ENCODE data around the gene RXRA.

RXRA gene

DNA sequence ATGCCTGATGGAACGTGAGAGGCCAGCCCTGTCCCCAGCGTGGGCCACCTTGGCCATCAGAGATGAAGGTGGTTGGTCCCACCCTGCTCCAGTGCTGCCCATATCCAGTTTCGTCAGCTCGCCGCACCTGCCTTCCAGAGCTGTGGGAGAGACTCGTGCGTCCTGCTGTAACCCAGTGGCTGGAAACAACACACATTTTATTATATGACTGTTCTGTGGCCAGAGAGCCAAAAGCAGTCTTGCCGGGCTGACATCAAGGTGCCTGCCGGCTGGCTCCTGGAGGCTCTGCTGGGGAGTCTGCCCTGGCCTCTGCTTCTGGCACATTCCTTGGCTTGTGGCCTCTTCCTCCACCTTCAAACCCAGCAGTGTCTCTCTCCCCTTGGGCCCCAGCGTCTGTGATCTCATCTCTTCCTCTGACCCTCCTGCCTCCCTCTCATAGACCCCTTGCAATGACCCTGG lies 94.7 kb downstream of the RXRA start:
- no peak for DNase-seq

DNA sequence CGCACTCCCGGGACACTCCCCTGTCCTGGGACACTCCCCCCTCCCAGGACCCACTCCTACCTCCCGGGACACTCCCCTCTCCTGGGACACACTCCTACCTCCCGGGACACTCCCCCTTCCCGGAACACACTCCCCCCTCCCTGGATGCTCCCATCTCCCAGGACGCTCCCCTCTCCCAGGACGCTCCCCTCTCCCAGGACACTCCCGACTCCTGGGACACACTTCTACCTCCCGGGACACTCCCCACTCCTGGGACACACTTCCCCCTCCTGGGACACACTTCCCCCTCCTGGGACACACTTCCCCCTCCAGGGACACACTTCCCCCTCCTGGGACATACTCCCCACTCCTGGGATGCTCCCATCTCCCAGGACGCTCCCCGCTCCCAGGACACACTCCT lies 95.6 kb downstream of the RXRA start:
- no peak for DNase-seq

DNA sequence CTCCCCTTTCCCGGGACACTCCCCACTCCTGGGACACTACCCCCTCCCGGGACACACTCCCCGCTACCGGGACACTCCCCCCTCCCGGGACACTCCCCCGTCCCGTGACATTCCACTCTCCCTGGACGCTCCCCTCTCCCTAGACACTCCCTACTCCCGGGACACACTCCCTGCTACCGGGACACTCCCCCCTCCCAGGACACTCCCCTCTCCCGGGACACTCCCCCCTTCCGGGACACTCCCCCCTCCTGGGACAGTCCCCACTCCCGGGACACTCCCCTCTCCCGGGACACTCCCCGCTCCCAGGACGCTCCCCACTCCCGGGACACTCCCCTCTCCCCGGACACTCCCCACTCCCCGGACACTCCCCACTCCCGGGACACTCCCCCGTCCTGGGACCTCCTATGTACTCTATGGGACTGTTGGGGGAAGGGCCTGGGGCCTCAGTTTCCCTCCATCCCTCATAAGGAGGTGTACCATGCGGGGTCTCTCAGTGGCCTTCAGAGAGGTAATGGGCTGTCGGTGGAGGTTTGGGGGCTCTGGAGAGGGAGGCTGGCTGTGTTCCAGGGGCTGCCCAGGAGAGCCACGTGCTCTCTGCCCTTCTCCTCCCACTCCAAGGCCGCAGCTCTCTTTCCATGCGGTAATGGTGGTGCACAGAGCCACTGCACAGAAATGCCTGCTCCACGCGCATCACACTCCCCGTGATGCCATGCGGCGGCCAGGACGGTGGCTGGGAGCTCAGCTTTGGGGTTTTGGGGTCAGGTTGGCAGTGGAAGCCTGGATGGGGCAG lies 96.2 kb downstream of the RXRA start:
- DNase-seq: no peak

DNA sequence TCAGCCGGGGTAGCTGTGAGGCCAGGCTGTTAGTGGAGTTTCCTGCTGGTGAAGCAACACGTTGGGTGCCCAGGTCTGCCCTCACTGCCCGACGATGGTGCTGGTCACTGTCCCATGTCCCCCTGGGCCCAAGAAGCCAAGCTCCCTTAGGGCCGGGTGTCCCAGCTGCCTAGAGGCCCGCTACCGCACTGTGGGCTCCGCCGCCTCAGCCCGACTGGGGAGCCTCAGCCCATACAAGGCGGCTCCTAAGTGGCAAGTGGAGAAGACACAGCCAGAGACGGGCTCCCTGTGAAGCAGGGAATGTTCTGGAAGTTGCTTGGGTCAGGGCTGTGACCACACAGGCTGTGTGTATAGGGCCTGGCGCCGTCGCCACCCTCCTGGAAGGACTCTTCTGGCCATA lies 96.9 kb downstream of the RXRA start:
- no peak for DNase-seq

DNA sequence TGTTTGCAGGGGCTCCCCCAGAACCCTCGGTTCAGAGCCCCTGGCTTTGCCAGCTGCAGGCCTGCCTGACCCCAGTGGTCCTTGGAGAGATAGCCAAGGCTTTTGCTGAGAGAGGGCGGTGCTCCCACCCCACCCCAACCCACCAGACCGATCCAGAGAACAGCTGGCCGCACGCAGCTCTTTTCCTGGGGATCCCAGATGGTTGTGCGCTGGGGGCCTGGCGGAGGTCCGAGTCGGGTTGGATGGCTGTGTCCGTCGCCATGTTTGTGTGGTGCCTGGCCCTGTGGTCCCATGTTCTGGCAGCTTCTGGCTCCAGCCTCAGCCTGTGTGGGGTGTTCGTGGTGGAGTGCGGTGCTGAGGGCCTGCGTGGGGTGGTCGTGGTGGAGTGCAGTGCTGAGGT lies 97.5 kb downstream of the RXRA start:
- DNase-seq: no peak

DNA sequence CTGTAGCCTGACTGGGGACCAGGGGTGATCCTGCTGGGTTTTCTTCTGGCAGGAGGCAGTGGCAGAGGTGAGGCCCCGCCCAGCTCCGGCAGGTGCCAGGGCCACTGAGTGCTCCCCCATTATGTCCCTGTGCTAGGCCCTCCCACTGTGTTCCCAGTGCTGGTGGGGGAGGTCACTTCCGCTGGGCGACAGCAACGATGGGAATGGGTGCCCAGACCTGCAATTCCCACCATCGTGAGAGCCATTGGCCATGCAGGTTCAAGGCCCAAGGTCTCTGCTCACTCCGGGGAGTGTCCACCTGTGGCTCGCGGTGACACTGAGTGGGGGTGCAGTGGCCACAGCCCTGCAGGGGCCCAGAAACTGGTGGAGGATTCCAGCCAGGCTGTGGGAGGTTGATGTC lies 98.6 kb downstream of the RXRA start:
- no peak for DNase-seq

DNA sequence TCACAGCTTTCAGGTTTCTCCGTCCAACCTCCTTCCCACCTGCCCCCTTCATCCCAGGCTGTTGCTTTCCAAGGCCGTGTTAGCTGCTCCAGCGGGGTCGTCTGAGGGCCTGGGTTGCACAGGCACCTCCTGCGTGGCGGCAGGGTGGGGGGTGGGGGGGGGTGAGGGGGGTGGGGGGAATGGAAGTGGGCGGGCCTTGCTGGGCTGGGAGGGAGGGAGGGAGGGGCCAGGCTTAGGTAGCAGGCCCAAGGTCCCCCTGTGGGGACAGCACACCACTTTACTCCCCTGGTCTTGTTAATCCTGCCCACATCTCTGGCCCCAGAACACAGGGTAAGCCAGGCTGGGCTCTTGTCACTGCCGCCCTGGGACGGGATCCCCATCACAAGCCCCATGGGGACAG lies 99.1 kb downstream of the RXRA start:
- DNase-seq: no peak

DNA sequence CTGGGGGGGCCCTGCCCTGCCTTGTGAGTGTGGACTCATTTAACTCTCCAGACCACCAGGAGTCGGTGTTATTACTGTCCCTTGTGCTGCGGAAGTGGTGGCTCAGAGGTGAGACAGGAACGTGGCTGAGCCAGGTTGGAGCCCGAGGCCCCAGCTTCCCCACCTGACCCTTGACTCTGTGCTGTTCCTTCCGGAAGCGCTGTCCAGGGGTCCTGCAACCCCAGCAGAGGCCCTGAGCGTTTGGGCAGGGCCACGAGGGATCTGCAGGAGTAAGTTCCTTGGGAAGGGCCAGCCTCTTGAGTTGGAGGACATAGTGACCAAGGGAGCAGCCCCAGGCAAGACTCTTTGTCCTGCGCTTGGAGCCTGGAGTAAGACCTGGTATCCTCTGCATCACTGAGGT lies 99.6 kb downstream of the RXRA start:
- no peak for DNase-seq

DNA sequence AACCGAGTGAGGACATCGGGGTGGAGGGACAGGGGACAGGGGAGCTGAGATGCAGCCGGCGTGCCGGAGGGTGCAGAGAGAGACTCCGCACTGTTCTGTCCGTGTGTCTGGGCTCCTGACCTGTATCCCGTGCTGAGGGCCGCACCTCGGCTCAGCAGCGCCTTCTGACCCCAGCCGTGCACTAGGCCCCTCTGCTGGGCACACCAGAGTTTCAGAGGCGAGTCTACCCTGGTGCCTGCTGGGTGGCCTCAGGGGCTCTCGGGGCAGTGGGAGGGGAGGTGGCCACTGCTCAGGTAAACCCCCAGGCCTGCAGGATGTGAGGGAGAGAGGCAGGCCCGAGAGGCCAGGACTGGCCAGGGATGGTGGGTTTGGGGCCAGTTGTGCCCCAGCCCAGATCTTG lies 100.2 kb downstream of the RXRA start:
- no peak for DNase-seq

DNA sequence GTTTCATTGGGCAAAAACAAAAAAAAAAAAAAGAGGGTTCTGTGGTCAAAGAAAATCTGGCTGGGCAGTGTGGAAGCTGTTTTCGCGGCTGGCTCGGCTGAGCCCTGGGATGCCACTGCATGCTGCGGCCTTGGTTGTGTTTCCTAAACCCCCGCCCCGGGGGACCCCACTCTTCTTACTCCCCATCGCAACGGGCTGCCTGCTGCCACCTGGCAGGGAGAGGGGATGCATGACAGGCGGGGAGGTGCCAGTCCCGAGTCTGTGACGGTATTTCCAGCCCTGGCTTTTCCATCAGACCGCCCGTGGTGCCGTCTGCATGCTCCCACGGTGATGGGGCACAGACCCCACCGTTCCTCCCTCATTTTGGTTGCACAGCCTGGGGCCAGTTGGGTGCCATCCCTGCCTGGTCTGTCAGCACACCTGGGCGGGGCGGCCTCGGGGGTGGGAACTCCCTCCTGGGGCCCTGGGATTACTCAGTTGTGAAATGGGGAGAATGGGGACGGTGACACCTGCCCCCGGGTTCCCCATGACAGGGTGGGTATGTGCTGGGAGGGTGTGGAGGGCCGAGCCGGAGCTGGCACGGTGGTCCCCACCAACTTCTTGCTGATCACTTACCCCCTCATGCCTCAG lies 101.0 kb downstream of the RXRA start:
- no peak for DNase-seq

DNA sequence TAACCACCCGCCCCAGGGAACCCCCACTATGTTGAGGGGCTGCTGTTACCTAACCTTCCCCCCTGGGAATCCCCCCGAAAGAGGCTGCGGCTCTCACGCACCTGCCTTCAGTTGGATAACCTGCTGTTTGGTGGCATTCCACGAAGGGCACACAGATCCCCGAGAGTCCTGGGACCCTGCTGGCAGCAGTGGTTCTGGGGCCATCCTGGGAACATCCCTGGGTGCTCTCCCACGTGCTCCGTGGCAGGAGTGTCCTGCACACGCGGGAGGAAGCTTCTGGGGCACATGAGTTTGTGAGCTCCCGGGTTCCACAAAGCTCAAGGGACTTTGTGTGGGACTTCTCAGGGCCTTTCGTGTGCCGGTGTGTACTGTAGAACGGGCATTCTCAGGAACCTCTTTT lies 102.3 kb downstream of the RXRA start:
- DNase-seq: no peak

DNA sequence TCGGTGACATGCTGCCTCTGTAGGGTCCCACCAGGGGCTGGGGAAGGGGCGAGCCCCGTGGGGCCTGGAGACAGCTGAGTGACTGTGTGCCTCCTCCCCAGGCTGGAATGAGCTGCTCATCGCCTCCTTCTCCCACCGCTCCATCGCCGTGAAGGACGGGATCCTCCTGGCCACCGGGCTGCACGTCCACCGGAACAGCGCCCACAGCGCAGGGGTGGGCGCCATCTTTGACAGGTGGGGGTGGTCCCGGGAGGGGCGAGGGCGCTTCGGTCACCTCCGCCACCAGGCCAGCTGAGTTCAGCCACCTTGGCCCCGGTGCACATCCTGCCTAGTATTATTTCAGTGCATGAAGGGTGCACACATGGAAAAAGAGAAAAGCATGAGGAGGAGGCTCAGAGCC lies 102.8 kb downstream of the RXRA start:
- no peak for DNase-seq

DNA sequence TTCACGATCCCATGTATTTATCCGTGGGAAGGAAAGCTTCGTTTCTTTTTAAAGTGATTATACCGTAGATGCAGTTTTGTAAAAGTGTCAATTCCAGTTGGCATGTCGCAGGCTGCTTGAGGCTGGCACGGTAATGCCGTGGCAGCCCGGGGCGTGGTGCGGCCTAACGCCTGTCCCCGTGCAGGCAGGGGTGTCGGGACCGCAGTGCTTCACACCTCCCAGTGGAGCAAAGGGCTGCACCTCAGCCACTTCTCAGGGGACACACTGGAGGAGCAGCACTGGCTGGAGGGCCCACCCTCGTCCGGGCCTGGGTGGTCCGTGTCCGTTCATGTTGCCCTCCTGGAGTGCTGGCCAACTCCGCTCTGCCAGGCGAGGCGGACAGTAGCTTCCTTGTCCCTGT lies 103.2 kb downstream of the RXRA start:
- no peak for DNase-seq

DNA sequence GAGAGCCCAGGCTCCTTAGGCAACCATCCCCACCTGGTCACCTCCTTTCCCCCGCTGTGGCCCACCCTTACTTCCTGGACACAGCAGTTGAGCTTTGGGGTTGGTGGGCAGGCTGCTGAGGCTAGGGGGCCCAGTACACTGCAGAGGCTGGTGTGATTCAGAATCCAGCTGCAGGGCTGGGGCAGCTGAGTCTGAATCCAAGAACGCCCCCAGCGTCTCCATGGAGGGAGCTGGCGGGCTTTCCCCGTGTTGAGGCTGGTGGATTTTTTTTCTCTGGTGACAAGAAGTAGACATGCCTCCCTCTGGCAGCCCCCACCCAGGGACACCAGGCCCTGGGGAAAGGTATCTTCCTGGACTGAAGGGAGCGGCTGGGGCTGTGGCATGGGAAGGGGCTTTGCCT lies 104.8 kb downstream of the RXRA start:
- DNase-seq: no peak

DNA sequence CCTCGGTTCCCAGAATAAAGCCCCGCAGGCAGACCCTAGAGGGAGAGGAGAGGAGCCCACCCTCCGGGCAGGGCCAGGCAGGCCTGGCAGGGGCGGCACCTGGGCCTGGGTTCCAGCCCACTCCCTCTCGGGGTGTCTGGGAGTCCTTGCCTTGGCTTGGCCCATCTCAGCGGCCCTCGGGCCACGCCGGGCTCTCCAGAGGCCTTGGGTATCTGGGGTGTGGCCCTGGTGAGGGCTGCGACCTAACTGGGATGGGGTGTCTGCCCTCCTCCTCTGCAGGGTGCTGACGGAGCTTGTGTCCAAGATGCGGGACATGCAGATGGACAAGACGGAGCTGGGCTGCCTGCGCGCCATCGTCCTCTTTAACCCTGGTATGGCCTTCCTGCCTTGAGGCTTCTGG lies 105.4 kb downstream of the RXRA start:
- DNase-seq: no peak

DNA sequence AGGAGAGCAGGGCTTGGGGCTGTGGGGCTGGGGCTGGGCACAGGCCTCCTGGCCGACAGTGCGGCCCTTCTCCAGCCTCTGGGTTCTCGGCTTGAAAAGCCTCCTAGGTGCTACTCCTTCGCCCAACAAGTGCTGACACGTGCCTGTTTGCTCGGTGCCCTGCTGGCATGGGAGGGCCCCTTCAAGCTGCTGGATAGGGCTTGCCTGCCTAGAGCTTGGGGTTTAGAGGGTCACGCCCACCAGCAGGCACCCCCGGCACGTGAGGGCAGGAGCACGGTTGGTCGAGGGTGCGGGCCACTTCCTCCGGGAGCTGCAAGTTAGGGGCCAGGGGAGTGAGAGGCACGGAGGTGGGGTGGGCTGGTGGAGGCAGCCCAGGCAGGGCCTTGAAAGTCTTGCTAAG lies 106.2 kb downstream of the RXRA start:
- no peak for DNase-seq

DNA sequence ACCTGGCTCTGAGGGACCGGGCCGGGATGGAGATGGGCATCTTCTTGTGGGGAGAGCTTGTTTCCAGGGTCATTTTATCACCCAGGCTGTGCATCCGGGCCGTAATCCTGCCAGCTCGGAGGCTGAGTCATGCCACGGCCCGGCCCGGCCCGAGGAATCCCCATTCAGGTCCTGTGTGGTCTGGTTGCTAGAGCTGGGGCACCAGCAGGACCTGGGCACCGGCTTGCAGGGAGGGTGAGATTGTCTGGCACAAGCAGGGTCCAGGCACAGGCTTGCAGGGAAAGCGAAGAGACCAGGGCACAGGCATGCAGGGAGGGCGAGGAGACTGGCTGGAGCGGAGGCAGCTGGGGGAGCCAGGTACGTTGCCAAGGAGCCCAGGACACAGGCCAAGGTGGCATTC lies 106.8 kb downstream of the RXRA start:
- DNase-seq: no peak

DNA sequence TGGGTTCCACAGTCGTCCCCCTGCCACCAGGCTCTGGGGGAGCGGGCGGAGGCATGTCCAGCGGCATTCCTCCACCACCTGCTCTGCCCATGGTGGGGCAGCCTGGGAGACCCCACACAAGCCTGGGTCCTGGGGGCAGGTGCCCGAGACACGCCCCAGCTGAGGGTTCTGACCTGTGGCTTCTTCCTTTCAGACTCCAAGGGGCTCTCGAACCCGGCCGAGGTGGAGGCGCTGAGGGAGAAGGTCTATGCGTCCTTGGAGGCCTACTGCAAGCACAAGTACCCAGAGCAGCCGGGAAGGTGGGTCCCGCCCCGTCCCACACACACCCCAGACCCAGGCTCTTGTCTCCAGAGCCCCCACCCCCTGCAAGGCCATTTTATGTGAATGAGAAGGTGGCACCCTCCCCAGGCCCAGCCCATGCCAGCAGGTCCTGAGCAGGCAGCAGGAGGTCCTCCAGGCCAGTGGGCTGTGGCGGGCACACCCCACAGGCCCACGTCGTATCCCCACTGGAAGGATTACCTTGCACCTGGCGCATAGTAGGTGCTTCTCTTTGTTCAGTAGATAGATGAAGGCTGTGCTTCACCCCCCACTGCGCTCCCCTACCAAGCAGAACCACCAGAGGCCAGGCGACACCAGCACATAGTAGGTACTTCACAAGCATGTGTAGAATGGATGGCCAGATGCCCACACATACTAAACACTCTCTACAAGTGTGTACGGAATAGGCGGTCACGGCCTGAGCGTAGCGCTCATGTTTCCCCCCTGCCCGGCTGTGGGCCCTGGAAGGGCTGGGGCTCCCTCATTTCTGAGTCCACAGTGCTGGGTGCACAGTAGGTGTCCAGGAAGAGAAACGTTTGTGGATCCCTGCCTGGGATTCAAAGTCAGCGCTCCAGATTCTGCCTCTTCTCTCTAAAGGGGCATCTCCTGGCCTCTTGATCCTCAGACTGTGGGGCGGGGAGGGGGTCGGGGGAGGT lies 107.9 kb downstream of the RXRA start:
- no peak for DNase-seq

DNA sequence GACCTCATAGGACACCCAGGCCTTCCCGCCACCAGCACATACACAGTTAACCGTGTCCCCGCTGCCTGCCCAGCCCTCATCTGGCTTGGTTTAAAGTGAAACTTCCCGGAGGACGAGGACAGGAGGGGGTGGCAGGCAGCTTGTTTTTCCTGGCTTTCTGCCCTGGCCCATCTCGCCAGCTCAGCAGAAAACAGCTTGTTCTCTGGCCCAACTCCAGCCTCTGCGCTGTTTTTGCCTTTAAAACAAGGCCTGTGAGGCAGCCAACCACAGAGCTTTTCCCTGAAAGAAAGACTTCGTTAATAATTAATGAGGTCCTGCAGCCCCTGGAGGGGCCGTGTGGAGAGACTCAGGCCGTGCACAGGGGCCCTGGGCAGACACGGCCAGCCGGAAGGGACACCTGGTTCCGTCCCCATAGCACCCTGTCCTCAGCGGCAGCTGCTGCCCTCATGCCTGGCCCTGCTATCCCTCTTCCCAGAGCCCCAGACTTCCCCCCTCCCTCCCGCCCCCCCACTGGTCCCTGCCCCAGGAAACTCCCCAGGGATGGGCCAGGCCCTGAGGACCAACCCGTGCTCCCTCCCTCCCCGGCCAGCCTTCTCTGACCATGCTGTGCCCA lies 108.7 kb downstream of the RXRA start:
- no peak for DNase-seq

DNA sequence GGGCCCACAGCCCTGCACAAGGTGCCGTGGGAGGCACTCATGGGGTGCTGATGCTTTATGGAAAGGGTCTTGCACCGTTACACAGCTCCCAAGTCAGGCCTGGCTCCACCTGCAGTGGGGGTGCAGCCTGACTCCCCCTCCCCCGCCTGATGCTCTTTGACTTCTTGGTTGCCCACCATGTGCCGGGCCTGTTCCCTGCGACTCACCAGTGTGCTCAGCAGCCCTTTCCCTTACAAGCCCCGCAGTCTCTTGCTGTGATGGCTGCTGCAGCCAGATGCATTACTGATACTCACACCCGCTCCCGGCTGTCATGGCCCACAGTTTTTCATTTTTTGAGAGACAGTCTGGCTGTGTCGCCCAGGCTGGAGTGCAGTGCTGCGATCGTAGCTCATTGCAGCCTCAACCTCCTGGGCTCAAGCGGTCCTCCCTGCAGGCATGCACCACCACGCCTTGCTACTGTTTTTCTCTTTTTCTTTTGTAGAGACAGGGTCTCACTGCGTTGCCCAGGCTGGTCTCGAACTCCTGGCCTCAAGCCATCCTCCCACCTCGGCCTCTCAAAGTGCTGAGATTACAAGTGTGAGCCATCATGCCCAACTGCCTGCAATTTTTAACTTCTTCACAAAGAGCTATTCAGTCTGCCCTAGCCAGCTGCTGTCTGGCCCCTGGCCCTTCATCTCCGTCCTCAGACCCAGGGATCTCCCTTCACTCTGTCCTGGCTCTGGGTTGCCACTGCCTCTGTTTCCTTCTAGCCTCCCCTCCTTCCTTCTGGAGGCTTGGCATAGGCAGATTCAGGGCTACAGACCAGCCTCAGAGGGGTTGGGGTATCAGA lies 109.5 kb downstream of the RXRA start:
- no peak for DNase-seq

DNA sequence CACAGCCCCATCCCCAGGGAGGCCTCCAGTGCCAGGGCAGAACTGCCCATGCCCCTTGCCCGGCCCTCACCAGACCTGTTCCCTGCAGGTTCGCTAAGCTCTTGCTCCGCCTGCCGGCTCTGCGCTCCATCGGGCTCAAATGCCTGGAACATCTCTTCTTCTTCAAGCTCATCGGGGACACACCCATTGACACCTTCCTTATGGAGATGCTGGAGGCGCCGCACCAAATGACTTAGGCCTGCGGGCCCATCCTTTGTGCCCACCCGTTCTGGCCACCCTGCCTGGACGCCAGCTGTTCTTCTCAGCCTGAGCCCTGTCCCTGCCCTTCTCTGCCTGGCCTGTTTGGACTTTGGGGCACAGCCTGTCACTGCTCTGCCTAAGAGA lies 110.1 kb downstream of the RXRA start:
- no peak for DNase-seq

DNA sequence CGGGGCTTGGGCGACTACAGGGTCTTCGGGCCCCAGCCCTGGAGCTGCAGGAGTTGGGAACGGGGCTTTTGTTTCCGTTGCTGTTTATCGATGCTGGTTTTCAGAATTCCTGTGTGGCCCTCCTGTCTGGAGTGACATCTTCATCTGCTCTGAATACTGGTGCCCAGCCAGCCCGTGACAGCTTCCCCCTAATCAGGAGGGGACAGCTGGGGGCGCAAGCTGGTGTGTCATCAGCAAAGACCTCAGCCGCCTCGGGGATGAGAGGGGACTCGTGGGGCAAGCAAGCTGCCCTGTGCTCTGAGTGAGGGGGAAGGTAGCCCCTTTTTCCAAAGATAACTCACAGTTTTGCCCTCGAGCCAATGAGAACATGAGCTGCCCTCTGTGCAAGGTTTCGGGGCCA lies 110.7 kb downstream of the RXRA start:
- DNase-seq: no peak
